Hepatocyte (in vitro differentiated cells): ENCODE data around the gene BAIAP3. TPM values are rescaled to one million over a fixed set of nuclear protein-coding genes. Genes with fewer than 3 reads are reported as not detected.

Source experiments
- DNase-seq: peaks from one replicate; pipeline ENCODE4 v3.0.0-alpha.2; 2016; ENCODE audit warnings: low spot score
- H2AFZ ChIP-seq: fragments of 200-600 bp; sonication (generic); 2 replicates; pipeline ENCODE4 v1.6.0; 2016; ENCODE audit warnings: antibody characterized with exemption, mild to moderate bottlenecking
- H3K27ac ChIP-seq: fragments of 200-600 bp; sonication (generic); 2 replicates; pipeline ENCODE4 v1.5.1; 2016; ENCODE audit warnings: mild to moderate bottlenecking
- H3K27me3 ChIP-seq: fragments of 200-600 bp; sonication (generic); 2 replicates; pipeline ENCODE4 v1.6.1; 2016
- H3K36me3 ChIP-seq: fragments of 200-600 bp; sonication (generic); replicated peaks from 2 replicates; pipeline ENCODE4 v1.5.1; 2016; ENCODE audit warnings: low read depth; ENCODE audit not compliant: insufficient read depth
- H3K4me1 ChIP-seq: fragments of 200-600 bp; sonication (generic); 2 replicates; pipeline ENCODE4 v1.5.1; 2016; ENCODE audit warnings: mild to moderate bottlenecking, moderate library complexity; ENCODE audit not compliant: insufficient read depth
- H3K4me2 ChIP-seq: fragments of 200-600 bp; sonication (generic); 2 replicates; pipeline ENCODE4 v1.6.0; 2016
- H3K4me3 ChIP-seq: fragments of 200-600 bp; sonication (generic); 2 replicates; pipeline ENCODE4 v1.5.1; 2016; ENCODE audit warnings: mild to moderate bottlenecking
- H3K79me2 ChIP-seq: fragments of 200-600 bp; sonication (generic); 2 replicates; pipeline ENCODE4 v1.6.0; 2017; ENCODE audit warnings: mild to moderate bottlenecking
- H3K9me2 ChIP-seq: fragments of 200-600 bp; sonication (generic); replicated peaks from 2 replicates; pipeline ENCODE4 v1.6.0; 2017; ENCODE audit warnings: mild to moderate bottlenecking; ENCODE audit not compliant: insufficient read depth
- H3K9me3 ChIP-seq: fragments of 200-600 bp; sonication (generic); 2 replicates; pipeline ENCODE4 v1.5.1; 2016; ENCODE audit warnings: low read depth, mild to moderate bottlenecking
- H4K20me1 ChIP-seq: fragments of 200-600 bp; sonication (generic); 2 replicates; pipeline ENCODE4 v1.6.0; 2016; ENCODE audit warnings: mild to moderate bottlenecking; ENCODE audit not compliant: insufficient read depth, poor library complexity, severe bottlenecking
- CTCF ChIP-seq: fragments of 200-600 bp; sonication (generic); IDR thresholded peaks from 2 replicates; pipeline ENCODE4 v1.5.1; 2016; ENCODE audit warnings: antibody characterized with exemption, mild to moderate bottlenecking; ENCODE audit not compliant: poor library complexity
- EZH2 ChIP-seq: fragments of 200-600 bp; sonication (generic); IDR thresholded peaks from 2 replicates; pipeline ENCODE4 v1.6.1; 2016; ENCODE audit warnings: antibody characterized with exemption, mild to moderate bottlenecking, borderline replicate concordance
- EZH2phosphoT487 ChIP-seq: fragments of 200-600 bp; sonication (generic); IDR thresholded peaks from one replicate; pipeline ENCODE4 v1.6.1; 2018; ENCODE audit warnings: antibody characterized with exemption, mild to moderate bottlenecking, low read depth, moderate library complexity; ENCODE audit not compliant: unreplicated experiment, severe bottlenecking
- WGBS: methylation state at CpG from one replicate; pipeline ENCODE4 v1.1.6; 2016; ENCODE audit warnings: low lambda C conversion rate; ENCODE audit errors: missing lambda C conversion rate; 5-methylcytosine and 5-hydroxymethylcytosine counted together
- polyA plus RNA-seq: library from polyadenylated mRNA; unstranded; fragments of >200 nt; fragmentation: Nextera tagmentation; extraction: Ambion mirVana; gene quantifications from 2 replicates; pipeline ENCODE4 v1.2.1, GENCODE V29; 2016
- total RNA-seq: library from RNA; depleted of rRNA; stranded (reverse); fragments of >200 nt; gene quantifications from 2 replicates; pipeline ENCODE4 v1.2.3, GENCODE V29; 2014

The BAIAP3 gene
- total and polyA plus RNA-seq, 2 experiments from 2014 or later: 2.4 to 3.0 TPM

- no peaks in the 10 kb centered on the region for H3K9me3 ChIP-seq
- DNase-seq: no peak
- no peaks in the 10 kb centered on the region for H3K9me2 ChIP-seq
- no peaks in the 10 kb centered on the region for H3K36me3 ChIP-seq
- 96% methylated on average over 27 of the region's 28 CpGs for WGBS
- no peaks in the 10 kb centered on the region for H3K4me1 ChIP-seq
- H3K4me3 ChIP-seq: no peak overlapping the region
- TF ChIP-seq EZH2phosphoT487 (no peak), CTCF (no peak), EZH2 (no peak)
- no peak overlapping the region for H2AFZ ChIP-seq
- no peaks in the 10 kb centered on the region for H3K27me3 ChIP-seq
- H3K4me2 ChIP-seq: no peak overlapping the region
- H3K27ac ChIP-seq: no peak overlapping the region
- H4K20me1 ChIP-seq: no peaks in the 10 kb centered on the region
- H3K79me2 ChIP-seq: no peaks in the 10 kb centered on the region
Observed at GRCh38 chr16:1390239-1390779, 56.9 kb downstream of the BAIAP3 start.

GRCh38 chr16:1392826-1393225 lies 59.4 kb downstream of the BAIAP3 start:
- no peaks in the 10 kb centered on the region for H3K27me3 ChIP-seq
- DNase-seq: no peak
- no peak overlapping the region for H2AFZ ChIP-seq
- H4K20me1 ChIP-seq: no peaks in the 10 kb centered on the region
- H3K4me3 ChIP-seq: no peak overlapping the region
- H3K4me2 ChIP-seq: no peak overlapping the region
- WGBS: 97% methylated on average over 17 of the region's 17 CpGs
- H3K27ac ChIP-seq: no peak overlapping the region
- H3K9me3 ChIP-seq: no peaks in the 10 kb centered on the region
- H3K36me3 ChIP-seq: no peaks in the 10 kb centered on the region
- no peaks in the 10 kb centered on the region for H3K4me1 ChIP-seq
- no peaks in the 10 kb centered on the region for H3K9me2 ChIP-seq
- no peaks in the 10 kb centered on the region for H3K79me2 ChIP-seq
- TF ChIP-seq CTCF (no peak), EZH2phosphoT487 (no peak), EZH2 (no peak)

- Histone ChIP-seq H3K4me1 (no peaks in the 10 kb centered on the region), H2AFZ (no peak overlapping the region), H4K20me1 (no peaks in the 10 kb centered on the region), H3K36me3 (no peaks in the 10 kb centered on the region), H3K27ac (no peak overlapping the region), H3K9me2 (no peaks in the 10 kb centered on the region), H3K4me2 (no peak overlapping the region), H3K27me3 (no peaks in the 10 kb centered on the region), H3K79me2 (no peaks in the 10 kb centered on the region), H3K4me3 (no peak overlapping the region), H3K9me3 (no peaks in the 10 kb centered on the region)
- WGBS: 96% methylated on average over 21 of the region's 21 CpGs
- TF ChIP-seq CTCF: no peak
- no peak for TF ChIP-seq EZH2
- DNase-seq: no peak
Observed at GRCh38 chr16:1393613-1394176, 60.2 kb downstream of the BAIAP3 start.
